ENCODE results near the gene TTC17.

DNA sequence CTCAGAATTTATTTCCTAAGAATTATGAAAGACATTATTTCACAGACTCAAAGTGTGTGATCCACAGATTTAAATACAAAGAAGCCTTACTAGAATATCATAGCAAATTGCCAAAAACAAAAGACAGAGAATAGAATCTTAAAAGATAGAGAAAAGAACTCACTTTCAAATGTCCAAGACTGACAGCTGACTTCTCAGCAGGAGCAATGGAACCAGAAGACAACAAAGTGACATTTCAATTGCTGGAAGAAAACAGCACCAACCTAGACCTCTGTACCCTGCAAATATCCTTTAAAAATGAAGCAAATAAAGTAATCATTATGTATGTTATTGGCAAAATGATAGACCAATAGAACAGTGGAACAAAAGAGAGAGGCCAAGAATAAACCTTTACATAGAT lies 109.2 kb downstream of the TTC17 start:
- TF ChIP-seq, protein P1, sequence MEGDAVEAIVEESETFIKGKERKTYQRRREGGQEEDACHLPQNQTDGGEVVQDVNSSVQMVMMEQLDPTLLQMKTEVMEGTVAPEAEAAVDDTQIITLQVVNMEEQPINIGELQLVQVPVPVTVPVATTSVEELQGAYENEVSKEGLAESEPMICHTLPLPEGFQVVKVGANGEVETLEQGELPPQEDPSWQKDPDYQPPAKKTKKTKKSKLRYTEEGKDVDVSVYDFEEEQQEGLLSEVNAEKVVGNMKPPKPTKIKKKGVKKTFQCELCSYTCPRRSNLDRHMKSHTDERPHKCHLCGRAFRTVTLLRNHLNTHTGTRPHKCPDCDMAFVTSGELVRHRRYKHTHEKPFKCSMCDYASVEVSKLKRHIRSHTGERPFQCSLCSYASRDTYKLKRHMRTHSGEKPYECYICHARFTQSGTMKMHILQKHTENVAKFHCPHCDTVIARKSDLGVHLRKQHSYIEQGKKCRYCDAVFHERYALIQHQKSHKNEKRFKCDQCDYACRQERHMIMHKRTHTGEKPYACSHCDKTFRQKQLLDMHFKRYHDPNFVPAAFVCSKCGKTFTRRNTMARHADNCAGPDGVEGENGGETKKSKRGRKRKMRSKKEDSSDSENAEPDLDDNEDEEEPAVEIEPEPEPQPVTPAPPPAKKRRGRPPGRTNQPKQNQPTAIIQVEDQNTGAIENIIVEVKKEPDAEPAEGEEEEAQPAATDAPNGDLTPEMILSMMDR (conservative IDR thresholded peaks at IDR 0.05; ENCODE audit: low read length): no peak
- no peak for TF ChIP-seq EZH2phosphoT487 (IDR thresholded peaks at IDR 0.05; ENCODE audit: borderline replicate concordance)

Measured in Loucy (cell line).